Activated naive CD4-positive, alpha-beta T cell treated with anti-CD3 and anti-CD28 coated beads, Interleukin-2, amount 50 U/mL, for 24 hours (primary cell): ENCODE measurements around the gene AGAP2.

Experiments
- H3K27ac Mint-ChIP-seq: one replicate; pipeline ENCODE4 v1.8.0; 2021; ENCODE audit warnings: mild to moderate bottlenecking, mixed read lengths
- H3K27me3 Mint-ChIP-seq: one replicate; pipeline ENCODE4 v1.8.0; 2021; ENCODE audit warnings: mixed read lengths
- H3K36me3 Mint-ChIP-seq: one replicate; pipeline ENCODE4 v1.8.0; 2021; ENCODE audit warnings: mixed read lengths
- H3K4me1 Mint-ChIP-seq: one replicate; pipeline ENCODE4 v1.8.0; 2021; ENCODE audit warnings: mixed read lengths
- H3K4me3 Mint-ChIP-seq: one replicate; pipeline ENCODE4 v1.8.0; 2021; ENCODE audit warnings: mild to moderate bottlenecking, mixed read lengths
- H3K9me3 Mint-ChIP-seq: one replicate; pipeline ENCODE4 v1.8.0; 2021; ENCODE audit warnings: mixed read lengths

AGAP2 gene

GRCh38 chr12:57751432-57751787 lies 12.9 kb upstream of the AGAP2 start:
- peaks cover 18% of the 10 kb centered on the region for H3K36me3 Mint-ChIP-seq
- H3K27me3 Mint-ChIP-seq = no peaks in the 10 kb centered on the region
- peak overlapping the region; percentile 94 for H3K27ac Mint-ChIP-seq
- H3K9me3 Mint-ChIP-seq = no peaks in the 10 kb centered on the region
- H3K4me1 Mint-ChIP-seq = peaks cover 56% of the 10 kb centered on the region
- H3K4me3 Mint-ChIP-seq = peak overlapping the region; percentile 95

GRCh38 chr12:57750561-57751431 lies 12.3 kb upstream of the AGAP2 start:
- Mint-ChIP-seq H3K27ac (peak overlapping the region; percentile 94), H3K4me1 (peaks cover 57% of the 10 kb centered on the region), H3K9me3 (no peaks in the 10 kb centered on the region), H3K4me3 (peak overlapping the region; percentile 95), H3K36me3 (peaks cover 18% of the 10 kb centered on the region), H3K27me3 (no peaks in the 10 kb centered on the region)

GRCh38 chr12:57749061-57749460 lies 10.5 kb upstream of the AGAP2 start:
- H3K27ac Mint-ChIP-seq = peak overlapping the region; percentile 52
- no peaks in the 10 kb centered on the region for H3K9me3 Mint-ChIP-seq
- H3K4me3 Mint-ChIP-seq = no peak overlapping the region
- no peaks in the 10 kb centered on the region for H3K27me3 Mint-ChIP-seq
- peaks cover 18% of the 10 kb centered on the region for H3K36me3 Mint-ChIP-seq
- peaks cover 64% of the 10 kb centered on the region for H3K4me1 Mint-ChIP-seq

GRCh38 chr12:57746025-57746424 lies 7.5 kb upstream of the AGAP2 start:
- Mint-ChIP-seq H3K27ac (peak overlapping the region; percentile 96), H3K4me3 (peak overlapping the region; percentile 98), H3K27me3 (no peaks in the 10 kb centered on the region), H3K4me1 (peaks cover 50% of the 10 kb centered on the region), H3K36me3 (peaks cover 10% of the 10 kb centered on the region), H3K9me3 (no peaks in the 10 kb centered on the region)

GRCh38 chr12:57745485-57745881 lies 6.9 kb upstream of the AGAP2 start:
- Mint-ChIP-seq H3K27ac (peak overlapping the region; percentile 96), H3K4me1 (peaks cover 50% of the 10 kb centered on the region), H3K4me3 (peak overlapping the region; percentile 98), H3K36me3 (peaks cover 7% of the 10 kb centered on the region), H3K27me3 (no peaks in the 10 kb centered on the region), H3K9me3 (no peaks in the 10 kb centered on the region)

- peak within 1 kb of the TSS; percentile 98 for H3K4me3 Mint-ChIP-seq
Observed at GRCh38 chr12:57744777-57745484, 6.4 kb upstream of the AGAP2 start, which contains the start of gene TSPAN31. TSPAN31 (plus strand) TSS chr12:57745039; CDS start chr12:57745155, 116 bp downstream.

GRCh38 chr12:57744194-57744776 lies 5.7 kb upstream of the AGAP2 start:
- no peaks in the 10 kb centered on the region for H3K9me3 Mint-ChIP-seq
- H3K4me3 Mint-ChIP-seq = peak overlapping the region; percentile 98
- H3K4me1 Mint-ChIP-seq = peaks cover 56% of the 10 kb centered on the region
- peak overlapping the region; percentile 96 for H3K27ac Mint-ChIP-seq
- peaks cover 4% of the 10 kb centered on the region for H3K36me3 Mint-ChIP-seq
- H3K27me3 Mint-ChIP-seq = no peaks in the 10 kb centered on the region

More at GRCh38 chr12:57744777-57745484, 6.4 kb upstream of the AGAP2 start, which contains the start of gene TSPAN31:
- Mint-ChIP-seq H3K27me3 (no peaks in the 10 kb centered on the region), H3K36me3 (peaks cover 4% of the 10 kb centered on the region), H3K4me1 (peaks cover 51% of the 10 kb centered on the region), H3K9me3 (no peaks in the 10 kb centered on the region), H3K27ac (peak within 1 kb of the TSS; percentile 96)

GRCh38 chr12:57743769-57744168 lies 5.2 kb upstream of the AGAP2 start:
- Mint-ChIP-seq H3K36me3 (peaks cover 4% of the 10 kb centered on the region), H3K4me1 (peaks cover 61% of the 10 kb centered on the region), H3K27ac (peak overlapping the region; percentile 96), H3K4me3 (peak overlapping the region; percentile 98), H3K27me3 (no peaks in the 10 kb centered on the region), H3K9me3 (no peaks in the 10 kb centered on the region)

- H3K9me3 Mint-ChIP-seq = no peaks in the 10 kb centered on the region
- H3K4me3 Mint-ChIP-seq = peak overlapping the region; percentile 89
- peaks cover under 1% of the 10 kb centered on the region for H3K36me3 Mint-ChIP-seq
- H3K27ac Mint-ChIP-seq = peak overlapping the region; percentile 77
- H3K4me1 Mint-ChIP-seq = peaks cover 57% of the 10 kb centered on the region
- no peaks in the 10 kb centered on the region for H3K27me3 Mint-ChIP-seq
Observed at GRCh38 chr12:57741844-57742738, 3.5 kb upstream of the AGAP2 start.

- Mint-ChIP-seq H3K27ac (peak overlapping the region; percentile 77), H3K4me3 (peak overlapping the region; percentile 89), H3K4me1 (peaks cover 59% of the 10 kb centered on the region), H3K9me3 (no peaks in the 10 kb centered on the region), H3K36me3 (peaks cover under 1% of the 10 kb centered on the region), H3K27me3 (no peaks in the 10 kb centered on the region)
Observed at GRCh38 chr12:57741413-57741789, 2.9 kb upstream of the AGAP2 start.

- H3K4me3 Mint-ChIP-seq = peak overlapping the region; percentile 89
- peak overlapping the region; percentile 77 for H3K27ac Mint-ChIP-seq
- peaks cover 1% of the 10 kb centered on the region for H3K36me3 Mint-ChIP-seq
- H3K27me3 Mint-ChIP-seq = no peaks in the 10 kb centered on the region
- H3K4me1 Mint-ChIP-seq = peaks cover 57% of the 10 kb centered on the region
- no peaks in the 10 kb centered on the region for H3K9me3 Mint-ChIP-seq
Observed at GRCh38 chr12:57740656-57741412, 2.3 kb upstream of the AGAP2 start.

GRCh38 chr12:57739914-57740538 lies 1.5 kb upstream of the AGAP2 start:
- Mint-ChIP-seq H3K9me3 (no peaks in the 10 kb centered on the region), H3K27me3 (no peaks in the 10 kb centered on the region), H3K36me3 (peaks cover 1% of the 10 kb centered on the region), H3K4me1 (peaks cover 54% of the 10 kb centered on the region), H3K27ac (peak overlapping the region; percentile 51), H3K4me3 (peak overlapping the region; percentile 54)

GRCh38 chr12:57739387-57739786 lies 845 bp upstream of the AGAP2 start:
- no peaks in the 10 kb centered on the region for H3K9me3 Mint-ChIP-seq
- peaks cover 1% of the 10 kb centered on the region for H3K36me3 Mint-ChIP-seq
- H3K27me3 Mint-ChIP-seq = no peaks in the 10 kb centered on the region
- peaks cover 54% of the 10 kb centered on the region for H3K4me1 Mint-ChIP-seq
- H3K4me3 Mint-ChIP-seq = peak overlapping the region; percentile 67
- H3K27ac Mint-ChIP-seq = peak overlapping the region; percentile 87
